ENCODE data around the gene TUBGCP5.

- TF ChIP-seq CTCF (IDR thresholded peaks at IDR 0.05; ENCODE audit: extremely low read depth in 1 of 2, insufficient read depth in 1 of 2, low read depth in 1 of 2, low read length in 2 of 2) (no peak), EZH2 (IDR thresholded peaks at IDR 0.05; ENCODE audit: borderline replicate concordance, low read depth, low read length, severe bottlenecking) (no peak), POLR2AphosphoS5 (IDR thresholded peaks at IDR 0.05; ENCODE audit: insufficient read depth, low read depth, low read length) (no peak), GATA2 (IDR thresholded peaks at IDR 0.05; ENCODE audit: insufficient read depth, insufficient read length, low read depth, low read length) (no peak), POLR2A (IDR thresholded peaks at IDR 0.05; ENCODE audit: low read depth, low read length) (no peak), JUN (IDR thresholded peaks at IDR 0.05; ENCODE audit: borderline replicate concordance, insufficient read depth, insufficient read length, low read depth) (no peak), FOS (IDR thresholded peaks at IDR 0.05; ENCODE audit: borderline replicate concordance, insufficient read depth, low read length) (no peak), MYC (IDR thresholded peaks at IDR 0.05; ENCODE audit: low read depth, low read length) (no peak)
- TF ChIP-seq, protein P1, sequence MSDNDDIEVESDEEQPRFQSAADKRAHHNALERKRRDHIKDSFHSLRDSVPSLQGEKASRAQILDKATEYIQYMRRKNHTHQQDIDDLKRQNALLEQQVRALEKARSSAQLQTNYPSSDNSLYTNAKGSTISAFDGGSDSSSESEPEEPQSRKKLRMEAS (IDR thresholded peaks at IDR 0.05; ENCODE audit: insufficient read depth, insufficient read length) = no peak
Measured at GRCh38 chr15:23052522-23052921, 13.2 kb upstream of the TUBGCP5 start.
